Left ventricle myocardium superior (tissue), 1 donor: ENCODE data around the gene SLA2. TPM values are rescaled to one million over a fixed set of nuclear protein-coding genes. Genes with fewer than 3 reads are reported as not detected.
A peak's percentile ranks its signal among the peaks of the same experiment; 100 is the strongest.
"Not testable (repeated sequence)": the region's sequence is repeated elsewhere in the genome, so short reads cannot be mapped to it uniquely, and the experiment has no call there.

Experiments
- ATAC-seq: fragments of 200-7000 bp; cut with Tn5 transposase; one replicate; pipeline ENCODE4 v1.9.1; 2020; ENCODE audit warnings: mild to moderate bottlenecking, moderate library complexity
- DNase-seq: peaks from one replicate; pipeline ENCODE4 v3.0.0-alpha.2; 2020
- intact Hi-C: fragments of 100-400 bp; cut with micrococcal nuclease; formaldehyde crosslinking; loops from one replicate; pipeline ENCODE4 v1.11.0; 2022
- long read RNA-seq: library from polyadenylated mRNA; unstranded; transcript quantifications from one replicate; pipeline ENCODE4 v2.0.0, GENCODE V29; 2021
- total RNA-seq: library from RNA; stranded (reverse); fragmentation: NEBNext Ultra II Directional; extraction: Animal tissue kit (Norgen Biotek cat#: 25700); gene quantifications from one replicate; pipeline ENCODE4 v1.2.1, GENCODE V29; 2021
- donor health status: DM: no; HTN: yes; CAD: no; lungs with severe emphysema.

Gene SLA2
- 0.47 TPM for total RNA-seq
- long read RNA-seq = 0 reads

- no peak for ATAC-seq
- intact Hi-C loops = no loop called here
- no peak for DNase-seq
These were observed at the start of gene SLA2 for GRCh38 chr20:36645998-36646397. TSS of gene SLA2 (minus strand) at chr20:36646196. CDS start at chr20:36641335, 4,861 bp downstream.

GRCh38 chr20:36695467-36695866 lies 49.5 kb upstream of the SLA2 start:
- intact Hi-C loops, ATAC-seq, DNase-seq: not testable (repeated sequence)

GRCh38 chr20:36688630-36689029 lies 42.6 kb upstream of the SLA2 start:
- intact Hi-C loops = no loop called here
- ATAC-seq = no peak
- no peak for DNase-seq

GRCh38 chr20:36687850-36688249 lies 41.9 kb upstream of the SLA2 start:
- ATAC-seq (peak; percentile 62), DNase-seq (no peak)
- intact Hi-C loops = no loop called here

GRCh38 chr20:36686944-36687343 lies 40.9 kb upstream of the SLA2 start:
- ATAC-seq = no peak
- intact Hi-C loops = no loop called here
- DNase-seq = no peak

- peak; percentile 89 for ATAC-seq
These were observed 40.5 kb upstream of the SLA2 start for GRCh38 chr20:36686504-36686903.

GRCh38 chr20:36684747-36685146 lies 38.8 kb upstream of the SLA2 start:
- ATAC-seq (no peak), DNase-seq (no peak)
- intact Hi-C loops = no loop called here

More at GRCh38 chr20:36686504-36686903, 40.5 kb upstream of the SLA2 start:
- no peak for DNase-seq
- intact Hi-C loops = no loop called here

GRCh38 chr20:36682311-36682710 lies 36.3 kb upstream of the SLA2 start:
- ATAC-seq (no peak), DNase-seq (no peak)
- intact Hi-C loops = no loop called here

GRCh38 chr20:36677422-36677771 lies 31.4 kb upstream of the SLA2 start:
- intact Hi-C loops = no loop called here
- DNase-seq (no peak), ATAC-seq (no peak)

GRCh38 chr20:36676701-36677421 lies 30.9 kb upstream of the SLA2 start:
- DNase-seq (no peak), ATAC-seq (no peak)
- intact Hi-C loops = no loop called here

- intact Hi-C loops, DNase-seq, ATAC-seq: not testable (repeated sequence)
These were observed 29.5 kb upstream of the SLA2 start for GRCh38 chr20:36675545-36675944.

- intact Hi-C loops = no loop called here
- no peak for DNase-seq
These were observed 27.0 kb upstream of the SLA2 start for GRCh38 chr20:36672991-36673390.

GRCh38 chr20:36670665-36671357 lies 24.8 kb upstream of the SLA2 start:
- intact Hi-C loops = no loop called here
- DNase-seq = no peak
- no peak for ATAC-seq

More at GRCh38 chr20:36672991-36673390, 27.0 kb upstream of the SLA2 start:
- ATAC-seq = no peak

- ATAC-seq (no peak), DNase-seq (no peak)
- intact Hi-C loops = no loop called here
These were observed 20.3 kb upstream of the SLA2 start for GRCh38 chr20:36666181-36666740.

GRCh38 chr20:36663031-36663430 lies 17.0 kb upstream of the SLA2 start:
- DNase-seq (no peak), ATAC-seq (no peak)
- intact Hi-C loops = no loop called here

GRCh38 chr20:36658300-36658699 lies 12.3 kb upstream of the SLA2 start:
- DNase-seq = no peak
- ATAC-seq = no peak
- intact Hi-C loops = no loop called here

GRCh38 chr20:36656733-36657132 lies 10.7 kb upstream of the SLA2 start:
- DNase-seq (no peak), ATAC-seq (peak; percentile 68)
- intact Hi-C loops = no loop called here

- no peak for ATAC-seq
- no peak for DNase-seq
- intact Hi-C loops = no loop called here
These were observed 9.0 kb upstream of the SLA2 start for GRCh38 chr20:36655004-36655403.

- intact Hi-C loops = no loop called here
- no peak for DNase-seq
- no peak for ATAC-seq
These were observed 8.5 kb upstream of the SLA2 start for GRCh38 chr20:36654506-36654905.

- DNase-seq (no peak), ATAC-seq (no peak)
- intact Hi-C loops = no loop called here
These were observed 7.5 kb upstream of the SLA2 start for GRCh38 chr20:36653456-36653855.
